ENCODE measurements around the gene ZC3HAV1.

ZC3HAV1 gene

DNA sequence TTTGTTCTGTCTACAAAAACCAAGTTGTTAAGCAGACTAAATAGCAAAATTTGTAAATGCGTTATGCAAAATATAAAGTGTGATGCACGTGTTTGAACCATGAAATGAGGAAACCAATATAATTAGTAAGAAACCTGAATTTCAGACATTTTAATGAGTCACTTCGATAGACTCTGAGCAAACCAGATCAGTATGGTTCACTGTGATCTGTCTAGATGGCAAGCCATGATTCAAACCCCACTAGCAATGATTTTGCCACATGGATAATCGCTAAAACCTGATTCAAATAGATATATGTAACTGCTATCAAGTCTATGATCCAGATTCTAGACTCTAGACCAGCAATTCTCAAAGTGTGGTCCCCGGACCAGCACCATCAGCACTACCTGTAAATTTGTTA, 24.8 kb downstream of the ZC3HAV1 start:
- Histone ChIP-seq H3K27ac (replicated peaks) (no peak overlapping the region), H3K27me3 (ENCODE audit: insufficient read depth, poor library complexity, severe bottlenecking) (no peaks in the 10 kb centered on the region), H3K4me3 (replicated peaks; ENCODE audit: insufficient read depth, low read length) (no peak overlapping the region)
- no peak for DNase-seq (ENCODE audit: low read depth in 1 of 2, low spot score in 1 of 2)
- TF ChIP-seq POLR2AphosphoS5 (IDR thresholded peaks at IDR 0.05; ENCODE audit: low read depth) (no peak), CTCF (IDR thresholded peaks at IDR 0.05; ENCODE audit: insufficient read depth, low read length) (no peak), REST (IDR thresholded peaks at IDR 0.05; ENCODE audit: insufficient replicate concordance, low read depth) (no peak), SPI1 (IDR thresholded peaks at IDR 0.05; ENCODE audit: borderline replicate concordance, low read depth) (no peak), GABPA (IDR thresholded peaks at IDR 0.05; ENCODE audit: low read depth) (no peak)

- Histone ChIP-seq H3K4me3 (replicated peaks; ENCODE audit: insufficient read depth, low read length) (no peak overlapping the region), H3K27me3 (ENCODE audit: insufficient read depth, poor library complexity, severe bottlenecking) (no peaks in the 10 kb centered on the region), H3K27ac (replicated peaks) (no peak overlapping the region)
- no peak for DNase-seq (ENCODE audit: low read depth in 1 of 2, low spot score in 1 of 2)
- TF ChIP-seq POLR2AphosphoS5 (IDR thresholded peaks at IDR 0.05; ENCODE audit: low read depth) (no peak), SPI1 (IDR thresholded peaks at IDR 0.05; ENCODE audit: borderline replicate concordance, low read depth) (no peak), GABPA (IDR thresholded peaks at IDR 0.05; ENCODE audit: low read depth) (no peak), CTCF (IDR thresholded peaks at IDR 0.05; ENCODE audit: insufficient read depth, low read length) (no peak), REST (IDR thresholded peaks at IDR 0.05; ENCODE audit: insufficient replicate concordance, low read depth) (no peak)
These were observed 27.9 kb downstream of the ZC3HAV1 start for GRCh38 chr7:139081584-139081983.

- no peak overlapping the region for H3K4me3 ChIP-seq (replicated peaks; ENCODE audit: insufficient read depth, low read length)
- no peak for DNase-seq (ENCODE audit: low read depth in 1 of 2, low spot score in 1 of 2)
- no peak overlapping the region for H3K27ac ChIP-seq (replicated peaks)
- H3K27me3 ChIP-seq (ENCODE audit: insufficient read depth, poor library complexity, severe bottlenecking) = no peaks in the 10 kb centered on the region
- no peak for TF ChIP-seq POLR2AphosphoS5 (IDR thresholded peaks at IDR 0.05; ENCODE audit: low read depth)
- no peak for TF ChIP-seq SPI1 (IDR thresholded peaks at IDR 0.05; ENCODE audit: borderline replicate concordance, low read depth)
- no peak for TF ChIP-seq REST (IDR thresholded peaks at IDR 0.05; ENCODE audit: insufficient replicate concordance, low read depth)
- no peak for TF ChIP-seq CTCF (IDR thresholded peaks at IDR 0.05; ENCODE audit: insufficient read depth, low read length)
- no peak for TF ChIP-seq GABPA (IDR thresholded peaks at IDR 0.05; ENCODE audit: low read depth)
These were observed 28.6 kb downstream of the ZC3HAV1 start for GRCh38 chr7:139080905-139081304.

Data from HL-60 (cell line).